Skeletal muscle tissue (tissue), 4 donors: ENCODE results near the gene EPN1. TPM values are rescaled to one million over a fixed set of nuclear protein-coding genes. Genes with fewer than 3 reads are reported as not detected.
A peak's percentile ranks its signal among the peaks of the same experiment; 100 is the strongest.

Experiments used
- H3K27ac ChIP-seq: one replicate; pipeline ENCODE4 v1.7.0; 2013; ENCODE audit warnings: mild to moderate bottlenecking, low read depth, low read length, inconsistent platforms
- H3K27me3 ChIP-seq, 3 donors: one replicate each; pipeline ENCODE4 v1.7.0; 2013; ENCODE audit warnings: low read length in 3 of 3; ENCODE audit not compliant: control insufficient read depth in 3 of 3, insufficient read depth in 3 of 3
- H3K36me3 ChIP-seq, 3 donors: one replicate each; pipeline ENCODE4 v1.7.0; 2013; ENCODE audit warnings: low read length in 3 of 3; ENCODE audit not compliant: control insufficient read depth in 3 of 3, insufficient read depth in 3 of 3
- H3K4me1 ChIP-seq, 3 donors: one replicate each; pipeline ENCODE4 v1.7.0; 2013; ENCODE audit warnings: low read length in 3 of 3, mild to moderate bottlenecking in 3 of 3; ENCODE audit not compliant: control insufficient read depth in 3 of 3, insufficient read depth in 3 of 3
- H3K4me3 ChIP-seq, 3 donors: one replicate each; pipeline ENCODE4 v1.7.0; 2013; ENCODE audit warnings: low read length in 3 of 3
- H3K9ac ChIP-seq, 3 donors: one replicate each; pipeline ENCODE4 v1.7.0; 2013; ENCODE audit warnings: low read length in 3 of 3, mild to moderate bottlenecking in 3 of 3, moderate library complexity in 2 of 3, low read depth in 1 of 3
- H3K9me3 ChIP-seq, 3 donors: one replicate each; pipeline ENCODE4 v1.7.0; 2013; ENCODE audit warnings: low read length in 3 of 3; ENCODE audit not compliant: control insufficient read depth in 3 of 3
- total RNA-seq: library from RNA; depleted of rRNA; stranded (reverse); fragments of >200 nt; gene quantifications from one replicate; pipeline ENCODE4 v1.2.3, GENCODE V29; 2014
- donor health status: Osteomylitis.

Gene EPN1
- total RNA-seq, 1 donor from 2014 or later, result 5.7 TPM

DNA sequence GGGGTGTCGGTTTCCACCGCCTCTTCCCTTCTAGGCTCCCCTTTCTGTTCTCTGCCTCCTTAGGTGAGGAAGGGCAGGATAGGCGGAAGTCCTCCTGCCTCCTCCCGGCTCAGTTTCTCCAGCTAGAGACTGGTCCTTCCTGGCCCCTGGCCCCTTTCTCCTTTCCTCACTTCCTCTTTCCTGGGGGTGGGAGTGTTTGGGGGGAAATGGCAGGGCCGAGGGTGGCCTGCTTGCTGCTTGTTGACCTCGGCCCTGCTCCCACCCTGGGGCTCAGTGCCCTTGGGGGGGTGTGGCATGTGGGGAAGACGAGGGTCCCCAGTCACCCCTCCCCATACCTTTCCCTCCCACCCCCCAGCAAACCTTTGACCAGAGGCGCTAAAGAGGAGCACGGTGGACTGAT is 15.2 kb upstream of the EPN1 start:
- Histone ChIP-seq H3K27ac (no peak overlapping the region), H3K36me3 (peaks cover 30 to 45% (median 42%) of the 10 kb centered on the region in 3 donors), H3K4me3 (no peak overlapping the region), H3K9ac (peak overlapping the region in 1 of 3 donors; percentile 35), H3K27me3 (no peaks in the 10 kb centered on the region), H3K4me1 (peaks cover 37 to 42% (median 40%) of the 10 kb centered on the region in 3 donors), H3K9me3 (no peaks in the 10 kb centered on the region)

GRCh38 chr19:55660404-55660803 is 14.6 kb upstream of the EPN1 start:
- H3K9ac ChIP-seq, result peak overlapping the region in 1 of 3 donors; percentile 25
- no peaks in the 10 kb centered on the region for H3K9me3 ChIP-seq
- H3K4me1 ChIP-seq, result peaks cover 37 to 42% (median 40%) of the 10 kb centered on the region in 3 donors
- H3K27me3 ChIP-seq, result no peaks in the 10 kb centered on the region
- H3K27ac ChIP-seq, result no peak overlapping the region
- H3K4me3 ChIP-seq, result no peak overlapping the region
- H3K36me3 ChIP-seq, result peaks cover 35 to 48% (median 42%) of the 10 kb centered on the region in 3 donors

DNA sequence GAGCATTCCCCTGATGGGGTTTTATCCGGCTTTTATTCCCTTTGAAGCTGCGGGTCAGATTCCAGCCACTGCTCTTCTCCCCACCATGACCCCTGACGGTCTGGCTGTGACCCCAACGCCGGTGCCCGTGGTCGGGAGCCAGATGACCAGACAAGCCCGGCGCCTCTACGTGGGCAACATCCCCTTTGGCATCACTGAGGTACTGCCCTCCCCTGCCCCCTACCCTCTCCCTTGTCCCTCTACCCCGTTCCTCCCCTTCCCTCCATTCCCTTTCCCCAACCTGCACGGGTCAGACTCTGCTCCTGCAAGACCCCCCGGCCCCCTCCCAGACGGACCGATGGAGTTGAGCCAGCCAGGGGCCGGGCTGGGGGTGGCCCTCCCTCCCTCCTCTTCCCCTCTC is 14.0 kb upstream of the EPN1 start:
- Histone ChIP-seq H3K36me3 (peaks cover 40 to 50% (median 45%) of the 10 kb centered on the region in 3 donors), H3K4me3 (no peak overlapping the region), H3K9me3 (no peaks in the 10 kb centered on the region), H3K27ac (no peak overlapping the region), H3K4me1 (peaks cover 31 to 37% (median 35%) of the 10 kb centered on the region in 3 donors), H3K9ac (no peak overlapping the region), H3K27me3 (no peaks in the 10 kb centered on the region)

DNA sequence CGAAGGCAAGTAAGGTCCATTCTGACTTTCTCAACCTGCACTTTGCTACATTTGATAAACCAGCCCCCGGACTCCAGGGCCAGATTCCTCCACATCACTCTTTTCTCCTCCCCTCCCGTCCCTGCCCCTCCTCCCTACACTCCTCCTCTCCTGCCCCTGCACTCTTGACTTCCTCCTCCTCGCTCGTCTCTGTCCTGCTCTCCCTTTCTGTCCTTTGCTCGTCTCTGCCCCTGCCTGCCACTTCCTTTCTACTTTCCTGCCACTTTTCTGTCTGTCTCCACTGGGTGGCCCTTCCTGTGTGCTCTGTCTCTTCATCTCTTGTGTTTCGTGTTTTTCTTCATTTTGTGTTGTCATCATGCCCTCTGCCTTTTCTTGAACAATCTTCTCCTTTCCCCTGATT is 13.2 kb upstream of the EPN1 start:
- Histone ChIP-seq H3K36me3 (peaks cover 49 to 58% (median 52%) of the 10 kb centered on the region in 3 donors), H3K9me3 (no peaks in the 10 kb centered on the region), H3K4me1 (peaks cover 23 to 28% (median 26%) of the 10 kb centered on the region in 3 donors), H3K4me3 (no peak overlapping the region), H3K27ac (no peak overlapping the region), H3K9ac (no peak overlapping the region), H3K27me3 (no peaks in the 10 kb centered on the region)

DNA sequence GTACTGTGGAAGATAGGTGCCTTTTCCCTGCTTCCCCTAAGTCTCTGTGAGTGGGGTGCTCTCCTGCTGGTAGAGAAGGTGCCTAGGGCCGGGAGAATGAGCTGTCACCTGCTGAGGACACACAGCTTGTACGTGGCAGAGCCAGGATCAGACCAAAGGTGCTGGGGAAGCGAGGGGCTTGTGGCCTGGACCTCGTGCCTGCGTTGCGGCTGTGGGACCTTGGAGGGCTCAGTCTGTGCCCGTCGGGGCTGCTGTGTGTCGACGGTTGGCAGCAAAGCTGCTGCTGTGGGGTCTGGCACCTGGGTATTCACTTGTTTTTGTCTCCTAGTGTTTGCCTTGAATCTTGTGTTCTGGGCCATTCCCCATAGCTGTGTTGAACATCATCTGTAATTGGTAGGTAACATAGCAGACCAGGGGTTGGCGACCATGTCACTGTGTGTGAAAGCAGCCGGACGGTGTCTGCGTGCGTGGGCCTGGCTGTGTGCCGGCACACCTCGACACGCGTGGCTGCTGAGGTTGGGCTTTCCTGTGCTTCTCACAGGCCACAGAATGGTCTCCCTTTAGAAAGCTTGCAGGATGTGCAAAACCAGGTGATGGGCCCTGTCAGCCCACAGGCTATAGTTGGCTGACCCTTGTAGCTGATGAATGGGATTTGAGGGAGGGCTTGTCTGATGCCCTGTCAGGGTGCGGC is 11.0 kb upstream of the EPN1 start:
- no peak overlapping the region for H3K27ac ChIP-seq
- no peak overlapping the region for H3K4me3 ChIP-seq
- no peaks in the 10 kb centered on the region for H3K27me3 ChIP-seq
- no peaks in the 10 kb centered on the region for H3K9me3 ChIP-seq
- peaks cover 66 to 75% (median 70%) of the 10 kb centered on the region in 3 donors for H3K36me3 ChIP-seq
- peaks cover 4 to 9% (median 9%) of the 10 kb centered on the region in 3 donors for H3K4me1 ChIP-seq
- no peak overlapping the region for H3K9ac ChIP-seq

DNA sequence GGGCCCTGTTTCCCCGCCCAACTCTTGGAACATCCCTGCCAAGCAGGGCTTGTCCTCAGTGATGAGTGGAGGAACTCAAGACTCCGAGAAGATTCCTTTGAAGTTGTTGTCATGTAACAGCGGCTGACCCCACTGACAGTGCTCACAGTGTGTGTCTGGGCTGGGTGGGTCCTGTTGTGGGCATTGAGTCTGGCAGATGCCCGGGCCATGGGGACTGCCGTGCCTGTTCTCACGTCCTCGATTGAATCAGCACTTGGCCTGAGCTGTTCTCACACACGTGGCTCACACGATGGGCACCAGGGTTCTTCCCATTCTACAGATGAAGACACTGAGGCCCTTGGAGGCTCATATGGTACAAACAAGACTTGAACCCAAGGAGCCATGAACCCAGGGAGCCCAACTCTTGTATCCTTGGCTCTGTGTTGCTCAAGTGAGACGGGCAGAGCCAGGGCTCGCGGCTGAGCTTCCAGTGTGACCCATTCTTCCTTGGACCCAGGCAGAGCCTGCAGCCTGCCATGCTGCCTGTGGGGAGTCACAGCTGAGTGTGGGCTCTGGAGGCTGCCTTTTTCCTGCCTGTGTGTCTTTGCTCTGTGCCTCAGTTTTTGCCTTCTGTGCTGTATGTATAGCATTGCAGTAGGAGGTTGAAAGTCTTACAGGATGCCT is 8.6 kb upstream of the EPN1 start:
- H3K4me3 ChIP-seq, result no peak overlapping the region

DNA sequence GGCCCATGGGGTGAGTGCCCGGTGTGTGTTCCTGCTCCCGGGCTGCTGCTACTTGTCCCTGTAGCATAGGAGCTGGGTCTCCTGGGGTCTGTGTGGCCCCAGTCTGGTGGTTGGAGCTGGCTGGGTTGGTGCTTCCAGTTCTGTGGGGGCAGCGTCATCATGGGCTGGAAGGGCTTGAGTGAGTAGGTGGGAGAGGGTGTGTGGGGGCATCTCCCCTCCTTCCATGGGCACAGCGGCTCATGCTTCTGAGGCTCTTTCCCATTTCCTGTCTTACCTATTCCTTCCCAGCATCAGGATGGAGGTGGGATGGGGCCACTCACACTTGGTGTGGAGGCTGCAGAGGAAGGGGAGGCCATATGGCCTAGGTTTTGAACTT is 8.0 kb upstream of the EPN1 start:
- H3K27me3 ChIP-seq, result no peaks in the 10 kb centered on the region

More for the DNA sequence above, 8.6 kb upstream of the EPN1 start:
- H3K9ac ChIP-seq, result no peak overlapping the region
- no peaks in the 10 kb centered on the region for H3K27me3 ChIP-seq
- H3K36me3 ChIP-seq, result peaks cover 78 to 83% (median 80%) of the 10 kb centered on the region in 3 donors
- no peaks in the 10 kb centered on the region for H3K9me3 ChIP-seq
- H3K4me1 ChIP-seq, result peaks cover 5 to 11% (median 11%) of the 10 kb centered on the region in 3 donors
- H3K27ac ChIP-seq, result no peak overlapping the region

GRCh38 chr19:55667511-55667910 is 7.5 kb upstream of the EPN1 start:
- peaks cover 69 to 75% (median 74%) of the 10 kb centered on the region in 3 donors for H3K36me3 ChIP-seq
- H3K4me1 ChIP-seq, result peaks cover 5 to 11% (median 11%) of the 10 kb centered on the region in 3 donors
- H3K27ac ChIP-seq, result no peak overlapping the region

More for the DNA sequence above, 8.0 kb upstream of the EPN1 start:
- Histone ChIP-seq H3K36me3 (peaks cover 73 to 78% (median 76%) of the 10 kb centered on the region in 3 donors), H3K9me3 (no peaks in the 10 kb centered on the region), H3K4me1 (peaks cover 5 to 11% (median 11%) of the 10 kb centered on the region in 3 donors), H3K9ac (no peak overlapping the region), H3K4me3 (no peak overlapping the region), H3K27ac (no peak overlapping the region)

GRCh38 chr19:55667958-55668357 is 7.1 kb upstream of the EPN1 start:
- no peaks in the 10 kb centered on the region for H3K27me3 ChIP-seq
- H3K9me3 ChIP-seq, result no peaks in the 10 kb centered on the region
- no peak overlapping the region for H3K4me3 ChIP-seq
- no peak overlapping the region for H3K9ac ChIP-seq
- peaks cover 64 to 71% (median 70%) of the 10 kb centered on the region in 3 donors for H3K36me3 ChIP-seq
- peaks cover 5 to 11% (median 11%) of the 10 kb centered on the region in 3 donors for H3K4me1 ChIP-seq
- no peak overlapping the region for H3K27ac ChIP-seq

More at GRCh38 chr19:55667511-55667910, 7.5 kb upstream of the EPN1 start:
- no peak overlapping the region for H3K4me3 ChIP-seq
- H3K9me3 ChIP-seq, result no peaks in the 10 kb centered on the region
- H3K9ac ChIP-seq, result no peak overlapping the region
- H3K27me3 ChIP-seq, result no peaks in the 10 kb centered on the region
